Lower leg skin (tissue), 4 donors: ENCODE measurements around the gene CD37. TPM values are rescaled to one million over a fixed set of nuclear protein-coding genes. Genes with fewer than 3 reads are reported as not detected.

Experiments used
- DNase-seq, 2 donors: peaks; one replicate each; pipeline ENCODE4 v3.0.0-alpha.2; 2019; ENCODE audit warnings: low spot score in 2 of 2
- H3K4me3 ChIP-seq: fragments of 200-600 bp; sonication (generic); 2 replicates; pipeline ENCODE4 v1.5.1; 2017; ENCODE audit warnings: mild to moderate bottlenecking, low read depth; ENCODE audit not compliant: poor library complexity, severe bottlenecking
- CTCF ChIP-seq, 3 donors: fragments of 450-650 bp; IDR thresholded peaks; one replicate each; pipeline ENCODE4 v1.5.1; 2016; ENCODE audit warnings: antibody characterized with exemption in 3 of 3, mild to moderate bottlenecking in 3 of 3, moderate library complexity in 2 of 3
- POLR2A ChIP-seq, 2 donors: fragments of 450-650 bp; IDR thresholded peaks; one replicate each; pipeline ENCODE4 v1.6.1; 2016 to 2017; ENCODE audit warnings: antibody characterized with exemption in 2 of 2, mild to moderate bottlenecking in 1 of 2, moderate library complexity in 1 of 2
- WGBS, 2 donors: methylation state at CpG; one replicate each; pipeline ENCODE4 v1.1.5; 2018; 5-methylcytosine and 5-hydroxymethylcytosine counted together
- intact Hi-C: fragments of 100-400 bp; cut with DNase I; formaldehyde crosslinking; loops from one replicate; pipeline ENCODE4 v1.15.0; 2023; ENCODE audit warnings: low total_unique reads
- total RNA-seq, 4 donors: library from RNA; depleted of rRNA; stranded (reverse); fragments of >200 nt; gene quantifications; one replicate each; pipeline ENCODE4 v1.1.0, GENCODE V29; 2016

Gene CD37
- total RNA-seq, 4 donors from 2014 or later = 2.6 to 8.5 (median 5.9) TPM

GRCh38 chr19:49338023-49338677, 2.9 kb downstream of the CD37 start:
- intact Hi-C loops = no loop called here
- no peak overlapping the region for H3K4me3 ChIP-seq
- TF ChIP-seq POLR2A (IDR thresholded peaks at IDR 0.05) = no peak
- no peak for TF ChIP-seq CTCF (IDR thresholded peaks at IDR 0.05)
- DNase-seq = peak in 1 of 2 donors; percentile 85
- 36 to 40% methylated on average over 33 to 34 of the region's 34 CpGs for WGBS, 2 donors

GRCh38 chr19:49338691-49339300, 3.6 kb downstream of the CD37 start:
- WGBS, 2 donors = 19 to 22% methylated on average over 29 to 30 of the region's 30 CpGs
- H3K4me3 ChIP-seq = no peak overlapping the region
- peak; percentile 84 to 95 for DNase-seq
- TF ChIP-seq POLR2A (IDR thresholded peaks at IDR 0.05) (no peak), CTCF (IDR thresholded peaks at IDR 0.05) (no peak)
- intact Hi-C loops = no loop called here

GRCh38 chr19:49339301-49340068, 4.3 kb downstream of the CD37 start:
- H3K4me3 ChIP-seq = no peak overlapping the region
- WGBS, 2 donors = 16 to 26% methylated on average over 40 to 47 of the region's 47 CpGs
- no peak for TF ChIP-seq POLR2A (IDR thresholded peaks at IDR 0.05)
- intact Hi-C loops = no loop called here
- peak; percentile 85 to 96 for DNase-seq

- peak in 1 of 2 donors; percentile 92 for DNase-seq
- intact Hi-C loops = no loop called here
- 17 to 20% methylated on average over 36 of the region's 36 CpGs for WGBS, 2 donors
- TF ChIP-seq POLR2A (IDR thresholded peaks at IDR 0.05) = no peak
- no peak for TF ChIP-seq CTCF (IDR thresholded peaks at IDR 0.05)
- H3K4me3 ChIP-seq = no peak overlapping the region
Measured at GRCh38 chr19:49340069-49340864, 5.1 kb downstream of the CD37 start.

GRCh38 chr19:49340865-49341718, 5.9 kb downstream of the CD37 start:
- H3K4me3 ChIP-seq = no peak overlapping the region
- intact Hi-C loops = no loop called here
- DNase-seq = peak in 1 of 2 donors; percentile 77
- 92 to 96% methylated on average over 11 of the region's 11 CpGs for WGBS, 2 donors
- no peak for TF ChIP-seq CTCF (IDR thresholded peaks at IDR 0.05)
